ENCODE results near the gene FOXI2.

- no peak for TF ChIP-seq CTCF (IDR thresholded peaks at IDR 0.05)
- no peak for TF ChIP-seq POLR2A (IDR thresholded peaks at IDR 0.05)
Observed at GRCh38 chr10:127757033-127757432, 20.0 kb downstream of the FOXI2 start.
